ENCODE data around the gene GALE. TPM values are rescaled to one million over a fixed set of nuclear protein-coding genes. Genes with fewer than 3 reads are reported as not detected.

GALE gene
- total and polyA plus RNA-seq, 2 of the 13 experiments (the other 11 are each of a cell fraction or from before 2014, with no cell fraction given) = 85.2 to 88.4 TPM

DNA sequence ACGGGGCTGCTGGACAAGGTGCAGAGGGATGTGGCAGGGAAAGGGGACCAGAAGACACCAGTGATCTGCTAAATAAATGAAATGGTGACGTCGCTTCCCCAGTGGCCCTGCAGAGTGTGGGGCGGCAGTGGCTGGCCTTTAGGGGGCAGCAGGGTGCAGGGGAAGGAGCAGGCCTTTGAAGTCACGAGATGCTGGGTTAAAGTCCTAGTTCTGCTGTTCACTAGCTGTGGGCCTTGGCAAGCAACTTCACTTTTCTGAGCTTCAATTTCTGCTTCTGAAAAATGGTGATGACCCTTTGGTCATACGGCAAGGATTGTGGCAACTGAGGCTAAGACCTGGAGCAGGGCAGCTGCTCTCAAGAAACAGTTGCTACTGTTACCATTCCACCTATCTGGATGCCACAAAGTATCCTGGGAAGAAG, 9.2 kb upstream of the GALE start (continued):
- no peak for TF ChIP-seq ZBTB7A (CRISPR knock-in tag; IDR thresholded peaks at IDR 0.05)
- no peak for TF ChIP-seq MXD4 (CRISPR knock-in tag; IDR thresholded peaks at IDR 0.05)
- TF ChIP-seq, protein P1, sequence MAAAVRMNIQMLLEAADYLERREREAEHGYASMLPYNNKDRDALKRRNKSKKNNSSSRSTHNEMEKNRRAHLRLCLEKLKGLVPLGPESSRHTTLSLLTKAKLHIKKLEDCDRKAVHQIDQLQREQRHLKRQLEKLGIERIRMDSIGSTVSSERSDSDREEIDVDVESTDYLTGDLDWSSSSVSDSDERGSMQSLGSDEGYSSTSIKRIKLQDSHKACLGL (CRISPR knock-in tag; IDR thresholded peaks at IDR 0.05) = no peak
- TF ChIP-seq KDM4B (CRISPR knock-in tag; IDR thresholded peaks at IDR 0.05) = no peak
- TF ChIP-seq KMT2B (CRISPR knock-in tag; IDR thresholded peaks at IDR 0.05) = no peak
- TF ChIP-seq ZNF652 (CRISPR knock-in tag; IDR thresholded peaks at IDR 0.05; ENCODE audit: borderline replicate concordance, low read depth) = no peak
- no peak for TF ChIP-seq ZNF451 (CRISPR knock-in tag; IDR thresholded peaks at IDR 0.05)
- TF ChIP-seq ELK4 (CRISPR knock-in tag; IDR thresholded peaks at IDR 0.05; ENCODE audit: borderline replicate concordance) = no peak
- no peak for TF ChIP-seq CCDC6 (CRISPR knock-in tag; IDR thresholded peaks at IDR 0.05)
- TF ChIP-seq ZFP82 (CRISPR knock-in tag; IDR thresholded peaks at IDR 0.05; ENCODE audit: borderline replicate concordance) = no peak
- no peak for TF ChIP-seq ZNF431 (CRISPR knock-in tag; IDR thresholded peaks at IDR 0.05; ENCODE audit: borderline replicate concordance, low read depth)
- no peak for TF ChIP-seq ZSCAN30 (CRISPR knock-in tag; IDR thresholded peaks at IDR 0.05)
- TF ChIP-seq ZNF530 (CRISPR knock-in tag; IDR thresholded peaks at IDR 0.05; ENCODE audit: low read depth) = no peak
- TF ChIP-seq ZNF567 (CRISPR knock-in tag; IDR thresholded peaks at IDR 0.05; ENCODE audit: borderline replicate concordance) = no peak
- TF ChIP-seq MBNL3 (CRISPR knock-in tag; conservative IDR thresholded peaks at IDR 0.05) = no peak
- peak in 1 of 2 experiments; percentile 25; a peak in 2 of 4 replicates for TF ChIP-seq EP300 (IDR thresholded peaks at IDR 0.05; ENCODE audit: low read depth in 2 of 2, low read length in 2 of 2)
- no peak for TF ChIP-seq EP300 (CRISPR knock-in tag; IDR thresholded peaks at IDR 0.05; ENCODE audit: borderline replicate concordance)
- TF ChIP-seq SCMH1 (CRISPR knock-in tag; IDR thresholded peaks at IDR 0.05; ENCODE audit: borderline replicate concordance) = no peak
- TF ChIP-seq NR2C2 (CRISPR knock-in tag; IDR thresholded peaks at IDR 0.05; ENCODE audit: borderline replicate concordance) = no peak
- TF ChIP-seq MED1 (CRISPR knock-in tag; IDR thresholded peaks at IDR 0.05) = peak; percentile 39; the same call in 1 of the 2 replicates
- peak; percentile 55; the same call in 1 of the 2 replicates for TF ChIP-seq ERF (CRISPR knock-in tag; IDR thresholded peaks at IDR 0.05)
- no peak for TF ChIP-seq KLF6 (CRISPR knock-in tag; IDR thresholded peaks at IDR 0.05)
- peak; percentile 51 for TF ChIP-seq SMC3 (IDR thresholded peaks at IDR 0.05; ENCODE audit: low read length)
- no peak for TF ChIP-seq ZNF441 (CRISPR knock-in tag; IDR thresholded peaks at IDR 0.05; ENCODE audit: borderline replicate concordance)
- TF ChIP-seq, protein P2, sequence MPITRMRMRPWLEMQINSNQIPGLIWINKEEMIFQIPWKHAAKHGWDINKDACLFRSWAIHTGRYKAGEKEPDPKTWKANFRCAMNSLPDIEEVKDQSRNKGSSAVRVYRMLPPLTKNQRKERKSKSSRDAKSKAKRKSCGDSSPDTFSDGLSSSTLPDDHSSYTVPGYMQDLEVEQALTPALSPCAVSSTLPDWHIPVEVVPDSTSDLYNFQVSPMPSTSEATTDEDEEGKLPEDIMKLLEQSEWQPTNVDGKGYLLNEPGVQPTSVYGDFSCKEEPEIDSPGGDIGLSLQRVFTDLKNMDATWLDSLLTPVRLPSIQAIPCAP (CRISPR knock-in tag; IDR thresholded peaks at IDR 0.05; ENCODE audit: low read depth) = no peak
- peak; percentile 18; the same call in 1 of the 3 replicates for TF ChIP-seq MXI1 (IDR thresholded peaks at IDR 0.05; ENCODE audit: borderline replicate concordance, low read depth, low read length)
- no peak for TF ChIP-seq NR2F6 (IDR thresholded peaks at IDR 0.05)
- TF ChIP-seq NR2F6 (CRISPR knock-in tag; IDR thresholded peaks at IDR 0.05) = 0 out of 2 replicates have a peak, but pooled peaks have one; percentile 28
- TF ChIP-seq HCFC1 (IDR thresholded peaks at IDR 0.05; ENCODE audit: low read depth, low read length) = no peak
- no peak for TF ChIP-seq EEA1 (CRISPR knock-in tag; IDR thresholded peaks at IDR 0.05; ENCODE audit: borderline replicate concordance)
- TF ChIP-seq ZNF720 (CRISPR knock-in tag; IDR thresholded peaks at IDR 0.05) = no peak
- no peak for TF ChIP-seq FOXO4 (CRISPR knock-in tag; conservative IDR thresholded peaks at IDR 0.05)
